Mesothelial cell of epicardium (in vitro differentiated cells): Measurements from ENCODE around the gene CARNS1. TPM values are rescaled to one million over a fixed set of nuclear protein-coding genes. Genes with fewer than 3 reads are reported as not detected.

ENCODE experiments used
- DNase-seq, 2 experiments: peaks; one replicate each; pipeline ENCODE4 v3.0.0; 2021; ENCODE audit warnings: low spot score in 2 of 2; ENCODE audit not compliant: unreplicated experiment in 2 of 2
- H3K27ac Mint-ChIP-seq: 2 replicates; pipeline ENCODE4 v1.8.0; 2021; ENCODE audit warnings: mixed read lengths
- H3K27me3 Mint-ChIP-seq: 2 replicates; pipeline ENCODE4 v1.8.0; 2021; ENCODE audit warnings: low read depth, mixed read lengths
- H3K36me3 Mint-ChIP-seq: 2 replicates; pipeline ENCODE4 v1.8.0; 2021; ENCODE audit warnings: mixed read lengths
- H3K4me1 Mint-ChIP-seq: 2 replicates; pipeline ENCODE4 v1.8.0; 2021; ENCODE audit warnings: mixed read lengths
- H3K4me3 Mint-ChIP-seq: 2 replicates; pipeline ENCODE4 v1.8.0; 2021; ENCODE audit warnings: mild to moderate bottlenecking, moderate library complexity, mixed read lengths
- H3K9me3 Mint-ChIP-seq: 2 replicates; pipeline ENCODE4 v1.8.0; 2021; ENCODE audit warnings: mixed read lengths
- total RNA-seq: library from RNA; stranded (reverse); gene quantifications from 3 replicates; pipeline ENCODE4 v1.2.1, GENCODE V29; 2021
- TF ChIP-seq, protein P1 (sequence below): fragments of 200-600 bp; sonication (generic); IDR thresholded peaks from one replicate; pipeline ENCODE4 v1.5.0; 2021; ENCODE audit warnings: antibody characterized with exemption; ENCODE audit not compliant: unreplicated experiment

Gene CARNS1
- total RNA-seq, 1 donor from 2014 or later = 21.1 TPM

DNA sequence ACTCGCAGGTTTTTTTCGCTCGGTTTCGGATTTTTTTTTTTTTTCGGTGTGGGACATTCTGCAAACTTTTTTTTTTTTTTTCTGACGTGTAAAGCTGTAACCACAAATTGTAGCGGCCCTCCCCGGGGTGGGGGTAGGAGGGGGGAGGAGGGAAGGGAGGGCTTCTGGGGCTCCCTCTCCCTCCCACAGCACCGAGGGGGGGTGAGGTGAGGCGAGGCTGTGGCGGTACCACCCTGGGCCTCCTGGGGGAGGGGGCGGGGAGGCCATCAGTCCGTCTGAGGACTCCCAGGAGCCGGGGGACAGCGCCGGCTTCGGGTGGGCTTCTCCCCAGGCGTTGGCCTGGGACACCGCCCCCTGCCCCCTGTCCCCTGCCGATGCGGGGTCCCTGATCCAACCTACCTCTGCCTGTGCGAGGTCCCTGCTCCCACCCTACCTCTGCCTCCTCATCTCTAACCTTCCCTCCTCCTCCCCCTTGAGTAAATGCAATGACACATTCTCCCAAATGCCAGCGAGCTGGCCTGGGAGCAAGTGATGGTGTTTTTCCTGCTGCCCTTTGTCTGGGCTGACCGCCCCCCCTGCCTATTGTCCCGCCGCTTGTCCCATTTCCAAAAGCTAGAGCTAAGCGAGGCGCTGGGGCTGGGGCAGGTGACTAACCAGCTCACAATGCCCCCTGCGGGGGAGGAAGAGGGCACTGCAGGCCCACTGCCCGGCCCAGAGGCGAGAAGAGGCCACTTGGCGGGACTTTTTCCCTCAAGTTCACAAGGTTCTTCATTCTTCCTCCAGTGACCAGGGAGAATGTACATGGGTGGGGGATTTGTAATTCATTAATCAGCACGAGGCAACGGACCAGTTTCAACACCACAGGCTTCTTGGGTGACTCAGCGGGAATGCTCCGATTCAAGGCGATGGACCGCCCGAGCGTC, 41.6 kb upstream of the CARNS1 start:
- peaks cover 7% of the 10 kb centered on the region for H3K27me3 Mint-ChIP-seq
- TF ChIP-seq, protein P1, sequence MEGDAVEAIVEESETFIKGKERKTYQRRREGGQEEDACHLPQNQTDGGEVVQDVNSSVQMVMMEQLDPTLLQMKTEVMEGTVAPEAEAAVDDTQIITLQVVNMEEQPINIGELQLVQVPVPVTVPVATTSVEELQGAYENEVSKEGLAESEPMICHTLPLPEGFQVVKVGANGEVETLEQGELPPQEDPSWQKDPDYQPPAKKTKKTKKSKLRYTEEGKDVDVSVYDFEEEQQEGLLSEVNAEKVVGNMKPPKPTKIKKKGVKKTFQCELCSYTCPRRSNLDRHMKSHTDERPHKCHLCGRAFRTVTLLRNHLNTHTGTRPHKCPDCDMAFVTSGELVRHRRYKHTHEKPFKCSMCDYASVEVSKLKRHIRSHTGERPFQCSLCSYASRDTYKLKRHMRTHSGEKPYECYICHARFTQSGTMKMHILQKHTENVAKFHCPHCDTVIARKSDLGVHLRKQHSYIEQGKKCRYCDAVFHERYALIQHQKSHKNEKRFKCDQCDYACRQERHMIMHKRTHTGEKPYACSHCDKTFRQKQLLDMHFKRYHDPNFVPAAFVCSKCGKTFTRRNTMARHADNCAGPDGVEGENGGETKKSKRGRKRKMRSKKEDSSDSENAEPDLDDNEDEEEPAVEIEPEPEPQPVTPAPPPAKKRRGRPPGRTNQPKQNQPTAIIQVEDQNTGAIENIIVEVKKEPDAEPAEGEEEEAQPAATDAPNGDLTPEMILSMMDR = peak; percentile 45
- no peaks in the 10 kb centered on the region for H3K9me3 Mint-ChIP-seq
- no peaks in the 10 kb centered on the region for H3K36me3 Mint-ChIP-seq
- DNase-seq = peak in 1 of 2 experiments; percentile 61
- peaks cover 57% of the 10 kb centered on the region for H3K4me1 Mint-ChIP-seq
- peak overlapping the region; percentile 83 for H3K4me3 Mint-ChIP-seq
- H3K27ac Mint-ChIP-seq = peak overlapping the region; percentile 94

DNA sequence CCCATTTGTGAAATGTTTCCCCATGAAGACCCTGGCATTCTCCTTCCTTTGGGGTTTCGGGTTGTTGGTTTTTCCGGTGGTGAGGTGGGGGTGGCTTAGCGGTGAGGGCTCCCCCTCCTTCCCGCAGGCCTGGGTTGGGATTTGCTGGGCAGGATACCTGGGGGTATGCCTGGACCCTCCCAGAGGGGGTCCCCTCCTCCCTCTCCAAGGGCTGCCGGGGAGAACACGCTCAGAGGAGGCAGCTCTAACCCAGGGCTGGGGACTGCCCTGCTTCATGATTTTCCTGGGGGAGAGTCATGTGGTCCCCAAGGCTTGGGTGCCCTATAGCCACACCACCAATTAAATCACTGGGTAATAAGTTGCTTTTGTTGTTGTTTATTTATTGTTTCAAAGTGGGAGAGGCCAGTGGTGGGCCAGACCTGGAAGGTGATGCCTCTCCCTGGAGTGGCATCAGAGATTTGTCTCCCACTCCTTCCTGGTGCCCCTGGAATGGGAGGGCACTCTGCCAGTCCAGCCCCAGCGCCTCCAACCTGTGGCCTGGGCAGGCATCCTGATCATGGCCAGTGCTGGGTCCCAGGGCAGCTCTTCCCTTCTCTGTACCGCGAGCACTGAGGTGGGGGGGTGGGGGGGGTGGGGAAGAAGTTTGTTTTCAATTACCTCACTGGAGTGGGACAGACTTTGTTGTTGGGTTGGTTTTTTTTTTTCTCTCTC, 40.8 kb upstream of the CARNS1 start:
- Mint-ChIP-seq H3K27me3 (peaks cover 7% of the 10 kb centered on the region), H3K4me3 (peak overlapping the region; percentile 83), H3K27ac (peak overlapping the region; percentile 94), H3K36me3 (no peaks in the 10 kb centered on the region), H3K9me3 (no peaks in the 10 kb centered on the region), H3K4me1 (peaks cover 58% of the 10 kb centered on the region)
- no peak for DNase-seq
- TF ChIP-seq, protein P1 = no peak

DNA sequence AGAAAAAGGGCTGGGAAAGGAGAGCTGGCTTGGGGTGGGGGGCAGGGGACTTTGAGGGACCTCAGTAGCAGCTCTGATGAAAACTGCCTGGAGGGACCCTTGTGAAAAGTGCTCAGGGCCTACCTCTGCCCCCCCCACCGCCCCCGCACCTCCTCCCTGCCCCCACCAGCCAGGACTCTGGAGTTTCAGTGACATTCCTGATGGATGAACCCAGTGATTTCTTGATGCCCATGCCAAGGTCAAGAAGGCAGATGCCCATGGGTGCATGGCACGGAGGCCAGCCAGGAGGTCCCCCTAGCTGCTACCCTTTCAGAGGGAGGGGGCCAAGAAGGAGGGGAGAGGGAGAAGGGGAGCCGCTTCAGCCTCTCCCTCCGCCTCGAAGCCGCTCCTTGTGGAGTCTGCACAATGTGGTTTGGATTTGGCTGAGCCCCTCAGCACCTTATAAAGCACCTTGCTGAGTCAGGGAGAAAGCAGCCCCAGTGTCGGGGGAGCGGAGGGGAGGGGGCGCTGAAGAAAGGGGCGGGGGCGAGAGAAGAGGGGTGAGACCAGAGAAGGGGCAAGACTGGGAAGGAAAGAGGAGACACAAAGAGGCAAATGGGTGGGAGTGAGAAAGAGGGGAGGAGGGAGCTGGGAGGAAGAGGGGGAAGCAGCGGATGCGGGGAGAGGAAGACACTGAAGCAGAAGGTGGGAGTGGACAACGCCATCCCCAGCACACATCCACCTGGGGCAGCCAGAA, 40.0 kb upstream of the CARNS1 start:
- Mint-ChIP-seq H3K27me3 (peaks cover 7% of the 10 kb centered on the region), H3K4me1 (peaks cover 52% of the 10 kb centered on the region), H3K4me3 (peak overlapping the region; percentile 39)

DNA sequence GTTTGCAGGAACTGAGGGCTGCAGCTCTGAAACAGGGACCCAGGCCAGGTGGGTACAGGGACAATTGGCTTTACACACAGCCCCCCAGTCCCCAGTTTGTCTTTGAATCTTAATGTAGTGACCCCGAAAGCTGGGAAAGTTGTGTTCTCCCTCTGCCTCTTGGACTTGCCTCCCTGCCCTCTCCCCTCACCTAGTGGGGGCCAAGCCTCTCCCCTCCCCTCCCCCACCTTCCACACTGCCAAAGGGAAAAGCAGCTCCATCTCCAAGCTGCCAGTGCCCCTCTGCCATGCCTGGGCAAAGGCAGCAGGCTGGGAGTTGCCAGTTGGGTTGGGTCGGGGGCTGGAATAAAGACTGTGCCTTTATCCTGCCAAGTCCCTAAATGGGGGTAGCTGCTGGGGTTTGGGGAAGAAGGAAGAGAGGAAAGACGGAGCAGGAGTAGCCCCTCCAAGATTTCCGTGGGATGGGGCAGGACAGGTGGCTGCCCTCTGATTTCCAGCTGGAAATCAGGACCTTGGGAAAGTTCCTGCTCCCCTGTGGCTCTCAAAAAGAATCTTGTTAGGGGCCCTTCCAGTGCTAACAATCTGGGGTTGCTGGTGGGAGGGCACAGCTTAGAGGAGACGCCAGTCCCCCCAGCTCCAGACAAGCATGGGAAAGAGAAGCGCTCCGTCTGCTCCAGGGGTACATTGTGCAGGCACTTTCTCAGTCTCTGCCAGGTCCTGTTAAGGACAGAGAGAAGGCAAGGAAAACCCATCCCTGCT, 39.2 kb upstream of the CARNS1 start:
- TF ChIP-seq, protein P1 = no peak
- Mint-ChIP-seq H3K4me3 (peak overlapping the region; percentile 39), H3K27me3 (peaks cover 7% of the 10 kb centered on the region), H3K27ac (peak overlapping the region; percentile 81), H3K9me3 (no peaks in the 10 kb centered on the region), H3K36me3 (no peaks in the 10 kb centered on the region), H3K4me1 (peaks cover 45% of the 10 kb centered on the region)
- DNase-seq = no peak

More for the DNA sequence above, 40.0 kb upstream of the CARNS1 start:
- Mint-ChIP-seq H3K9me3 (no peaks in the 10 kb centered on the region), H3K27ac (peak overlapping the region; percentile 81), H3K36me3 (no peaks in the 10 kb centered on the region)
- TF ChIP-seq, protein P1 = no peak
- DNase-seq = no peak
